Endothelial cell of hepatic sinusoid (primary cell): ENCODE results near the gene SMURF1.

Experiments used
- in situ Hi-C: cut with HindIII; loops from 2 replicates; pipeline ENCODE4 v1.10.0; 2017; ENCODE audit warnings: low sequenced_read_pairs

SMURF1 gene

DNA sequence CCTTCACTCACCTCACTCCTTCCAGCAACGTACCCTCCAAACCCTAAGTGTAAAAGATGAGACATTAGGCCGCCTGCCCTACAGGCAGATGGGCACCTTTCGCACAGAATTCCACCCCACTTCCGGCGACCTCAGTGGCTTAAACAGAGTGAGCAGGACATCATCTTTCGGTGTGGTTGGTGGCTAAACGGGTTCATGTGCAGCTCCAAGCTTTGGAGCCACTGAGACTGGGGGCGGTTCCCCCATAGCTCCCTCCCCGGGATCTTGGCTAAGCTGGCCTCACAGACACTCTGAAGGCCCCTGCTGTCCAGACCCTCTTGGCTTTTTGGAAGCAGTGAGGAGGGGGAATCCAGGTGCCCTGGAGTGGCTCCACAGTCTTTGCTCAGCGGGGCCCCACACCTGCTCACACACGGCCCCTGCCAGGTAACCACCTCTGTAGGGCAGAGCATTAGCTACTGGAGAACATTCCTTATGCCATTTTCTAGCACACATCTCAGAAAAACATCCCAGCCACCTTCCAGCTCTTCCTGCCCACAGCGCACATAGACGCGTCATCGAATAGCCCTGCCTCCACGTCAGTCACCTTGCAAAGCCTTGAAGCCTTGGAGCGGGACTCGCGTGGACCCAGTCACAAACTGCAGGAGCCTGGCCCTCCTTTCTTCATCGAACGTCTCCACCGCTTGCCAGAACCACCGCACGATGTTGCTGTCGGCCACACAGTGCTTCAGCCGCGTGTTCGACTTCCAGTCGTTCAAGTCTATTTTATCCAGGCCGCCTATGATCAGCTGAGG lies 108.8 kb downstream of the SMURF1 start:
- in situ Hi-C loops, result no loop called here

DNA sequence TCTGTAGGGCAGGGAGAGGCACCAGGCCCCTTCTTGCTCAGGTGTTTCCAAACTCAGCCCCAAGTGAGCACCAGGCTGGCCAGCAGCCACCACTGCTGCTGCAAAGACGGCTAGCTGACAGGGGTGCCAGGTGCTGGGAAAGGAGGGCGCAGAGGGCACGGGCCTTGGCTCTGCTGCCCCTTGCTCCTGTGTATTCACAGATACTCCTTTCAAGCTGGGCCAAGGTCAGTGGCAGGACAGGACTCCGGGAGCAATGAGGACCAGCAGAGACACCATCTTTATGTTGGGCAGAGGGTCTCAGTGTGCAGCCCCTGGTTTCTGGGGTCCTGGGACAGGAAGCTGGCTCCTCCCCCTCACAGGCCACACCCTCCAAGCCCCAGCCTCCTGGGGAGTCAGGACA lies 110.1 kb downstream of the SMURF1 start:
- in situ Hi-C loops, result no loop called here

DNA sequence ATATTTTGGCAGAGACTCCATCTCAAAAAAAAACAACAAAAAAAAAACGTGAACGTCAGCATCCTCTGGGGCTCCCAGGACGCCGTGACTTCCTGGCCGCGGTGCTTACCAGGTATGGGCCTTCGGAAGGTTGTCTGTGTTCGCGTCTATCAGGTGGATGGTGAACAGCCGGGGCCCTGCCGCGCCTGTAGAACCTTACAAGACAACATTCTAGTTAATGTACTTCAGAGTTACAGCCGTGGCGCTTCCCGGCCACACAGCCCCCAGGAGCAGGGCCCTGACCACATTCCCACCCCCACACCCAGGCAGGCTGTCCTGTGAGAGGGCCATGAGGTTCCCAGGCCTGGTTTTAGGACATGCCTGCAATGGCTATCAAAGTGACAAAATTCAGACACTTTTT lies 111.0 kb downstream of the SMURF1 start:
- in situ Hi-C loops, result no loop called here

DNA sequence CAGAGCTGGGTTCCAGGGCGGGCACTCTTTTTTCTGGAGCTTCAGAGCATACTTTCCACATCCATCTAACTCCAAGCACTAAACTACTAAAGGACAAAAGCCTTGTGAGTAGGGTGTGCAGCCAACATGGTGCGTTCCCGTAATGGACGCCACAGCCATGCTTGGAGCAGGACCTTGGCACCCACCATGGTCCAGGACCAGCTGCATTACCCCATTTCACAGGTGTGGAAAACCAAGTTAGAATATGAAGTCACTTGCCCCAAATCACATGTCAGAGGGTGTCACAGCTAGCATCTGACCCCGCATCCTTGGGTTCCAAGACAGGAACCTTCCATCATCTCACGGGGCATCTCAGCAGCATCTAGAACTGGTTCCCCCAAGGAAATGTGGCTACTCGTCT lies 112.4 kb downstream of the SMURF1 start:
- in situ Hi-C loops, result no loop called here

DNA sequence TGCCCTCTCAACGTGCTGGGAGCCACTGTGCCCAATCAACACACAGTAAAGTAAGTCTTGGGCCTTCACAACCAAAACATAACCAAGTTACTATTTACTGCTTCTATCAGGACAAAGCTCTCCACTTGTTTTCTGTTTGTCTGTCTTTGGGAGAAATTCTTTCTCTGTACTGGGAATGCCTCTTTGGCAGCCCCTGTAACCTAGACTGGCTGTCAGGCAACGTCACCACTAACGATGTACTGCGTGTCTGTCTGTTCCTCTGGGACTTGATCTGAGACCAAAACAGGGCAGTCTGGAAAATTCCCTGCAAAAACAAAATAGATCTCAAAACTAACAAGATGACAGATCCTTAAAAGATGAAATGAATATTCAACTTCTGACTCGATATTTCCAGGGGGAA lies 113.0 kb downstream of the SMURF1 start:
- in situ Hi-C loops, result no loop called here

DNA sequence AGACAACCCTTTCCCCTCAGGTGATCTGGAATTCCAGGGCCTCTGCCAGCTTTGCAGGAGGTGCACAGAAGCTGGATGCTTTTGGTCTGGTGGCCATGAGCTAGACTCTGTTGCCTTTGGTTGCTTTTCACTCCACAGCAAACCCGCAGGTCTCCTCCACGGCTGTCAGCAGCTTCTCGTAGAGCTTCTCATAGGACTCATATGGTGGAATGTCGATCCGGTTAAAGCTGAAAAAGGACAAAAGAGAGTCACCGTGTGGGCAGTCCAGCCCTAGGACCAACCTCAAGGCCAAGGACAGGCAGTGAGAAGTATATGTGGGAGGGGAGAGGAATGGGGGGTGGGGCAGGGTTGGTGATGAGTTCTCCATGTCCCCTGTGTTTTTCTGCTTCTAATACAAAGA lies 113.5 kb downstream of the SMURF1 start:
- in situ Hi-C loops, result no loop called here

DNA sequence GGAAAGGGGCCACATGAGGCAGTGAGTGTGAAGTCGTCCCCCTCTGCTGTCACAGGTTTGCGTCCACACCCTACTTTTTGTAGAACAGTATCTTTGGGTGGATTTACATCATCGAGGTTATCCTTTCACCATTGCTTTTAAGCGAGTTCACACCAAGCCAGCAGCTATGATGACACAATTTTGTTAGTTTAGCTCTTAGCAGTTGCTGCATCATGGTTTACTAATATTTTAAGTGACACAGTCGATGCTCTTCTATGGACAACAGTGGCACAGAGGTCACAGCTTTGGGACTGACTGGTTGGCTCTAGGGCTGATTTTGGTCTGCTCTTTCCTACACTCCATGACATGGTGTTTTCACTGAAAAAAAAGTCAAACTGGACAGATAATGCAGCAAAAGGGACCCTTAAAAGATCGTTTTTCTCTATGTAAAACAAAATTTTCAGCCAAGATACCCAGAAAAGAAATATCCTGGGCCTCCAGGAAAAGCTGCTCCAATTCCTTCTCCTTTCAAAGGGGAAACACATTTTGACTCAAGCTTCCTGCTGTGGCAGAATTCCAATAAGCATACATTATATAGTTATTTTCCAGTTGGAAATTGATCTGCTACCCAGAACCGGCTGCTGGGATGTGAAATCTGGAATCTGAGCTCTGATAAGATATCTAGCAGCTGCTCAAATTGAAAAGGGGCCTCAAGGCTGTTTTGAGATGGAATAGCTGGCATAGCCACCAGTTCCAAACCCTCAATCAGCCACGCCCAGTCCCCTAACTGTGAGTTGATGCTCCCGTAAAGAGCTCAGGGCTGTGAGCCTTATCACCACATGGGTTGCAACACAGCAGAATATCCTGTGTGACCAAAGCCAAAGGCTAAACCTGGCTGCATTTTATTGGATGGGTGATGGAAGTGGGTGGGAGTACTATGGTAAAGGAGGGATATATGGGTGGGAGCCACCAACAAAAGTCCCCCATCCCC lies 114.2 kb downstream of the SMURF1 start:
- in situ Hi-C loops, result no loop called here

DNA sequence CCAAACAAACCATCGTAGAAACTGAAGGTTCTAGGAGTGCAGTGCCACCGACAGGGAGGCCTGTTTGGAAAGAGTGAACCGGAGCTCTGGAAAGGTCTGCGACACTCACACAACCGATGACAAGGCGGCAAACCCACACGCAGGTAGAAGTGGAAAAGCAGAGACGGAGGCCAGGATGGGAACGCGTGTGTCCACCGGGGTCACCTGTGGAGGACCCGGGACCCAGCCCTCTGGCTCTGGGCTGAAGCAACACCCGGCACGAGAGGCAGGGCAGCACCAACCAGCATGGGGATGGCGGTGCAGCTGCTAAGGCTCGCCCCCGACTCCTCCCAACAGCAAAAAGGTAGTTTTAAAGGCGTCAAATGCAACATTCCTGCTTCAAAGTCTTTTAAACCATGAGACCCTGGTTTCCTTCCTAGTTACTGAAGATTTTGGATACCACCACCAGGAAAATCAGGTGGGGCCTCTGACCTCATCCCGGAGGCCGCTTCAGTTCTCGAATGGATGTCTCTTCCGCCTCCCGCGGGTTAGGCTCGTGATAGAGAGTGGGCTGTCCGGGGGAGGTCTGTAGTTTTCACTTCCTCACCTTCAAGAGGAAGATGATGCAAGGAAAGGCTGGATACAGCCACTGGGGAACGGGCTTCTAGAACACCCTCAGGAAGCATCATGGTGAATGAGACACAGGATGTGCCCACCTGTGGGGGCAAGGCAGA lies 115.5 kb downstream of the SMURF1 start:
- in situ Hi-C loops, result no loop called here

DNA sequence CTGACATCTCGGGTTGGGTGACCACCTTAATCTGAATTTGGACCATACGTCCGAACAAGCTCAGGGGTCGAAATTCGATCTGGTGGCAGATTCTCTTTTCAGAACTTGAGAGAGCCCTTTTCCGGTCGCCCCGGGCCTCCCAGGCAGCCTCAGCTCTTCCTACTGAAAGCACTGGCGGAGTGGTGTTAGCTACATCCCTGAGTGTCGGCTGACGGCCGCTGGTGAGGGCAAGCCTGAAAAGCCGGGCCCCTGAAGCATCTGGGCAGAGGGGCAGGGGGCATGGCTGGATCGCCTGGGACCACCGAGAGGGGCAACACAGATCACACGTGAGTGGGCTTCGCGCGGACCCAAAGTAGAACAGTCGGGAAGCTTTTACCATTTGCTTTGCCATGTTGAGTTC lies 116.1 kb downstream of the SMURF1 start:
- in situ Hi-C loops, result no loop called here

DNA sequence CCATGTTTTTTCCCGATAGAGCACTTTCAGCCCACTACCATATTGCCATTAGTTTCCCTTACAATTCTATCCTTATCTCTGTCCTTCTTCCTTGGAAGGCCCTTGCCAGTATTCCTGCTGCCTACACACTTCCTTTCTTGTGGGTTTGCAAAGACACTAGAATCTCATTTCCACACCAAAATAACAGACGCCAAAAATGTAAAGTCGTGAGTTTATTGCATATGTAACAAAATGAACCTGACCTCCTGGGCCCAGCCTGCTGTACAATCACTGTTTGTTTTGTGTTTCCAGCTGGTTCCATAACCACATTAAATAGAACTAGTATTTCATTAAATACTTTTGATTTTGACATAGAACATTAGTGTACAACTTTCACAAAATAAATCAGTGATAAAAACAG lies 116.7 kb downstream of the SMURF1 start:
- in situ Hi-C loops, result no loop called here

DNA sequence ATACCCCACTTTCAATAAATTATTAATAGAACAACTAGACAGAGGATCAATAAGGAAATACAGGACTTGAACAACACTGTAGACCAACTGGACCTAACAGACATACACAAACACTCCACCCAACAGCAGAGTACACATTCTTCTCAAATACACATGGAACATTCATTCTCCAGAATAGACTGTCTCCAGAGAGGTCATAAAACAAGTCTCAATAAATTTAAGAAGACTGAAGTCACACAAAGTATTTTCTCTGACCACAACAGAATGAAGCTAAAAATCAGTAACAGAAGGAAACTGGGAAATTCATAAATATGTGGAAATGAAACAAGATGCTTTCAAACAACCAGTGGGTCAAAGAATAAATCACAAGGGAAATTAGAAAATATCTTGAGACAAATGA lies 119.8 kb downstream of the SMURF1 start:
- in situ Hi-C loops, result loop anchor here (25.0 kb wide), 1 partner anchor 288 kb away; no protein-coding TSS in a partner anchor

DNA sequence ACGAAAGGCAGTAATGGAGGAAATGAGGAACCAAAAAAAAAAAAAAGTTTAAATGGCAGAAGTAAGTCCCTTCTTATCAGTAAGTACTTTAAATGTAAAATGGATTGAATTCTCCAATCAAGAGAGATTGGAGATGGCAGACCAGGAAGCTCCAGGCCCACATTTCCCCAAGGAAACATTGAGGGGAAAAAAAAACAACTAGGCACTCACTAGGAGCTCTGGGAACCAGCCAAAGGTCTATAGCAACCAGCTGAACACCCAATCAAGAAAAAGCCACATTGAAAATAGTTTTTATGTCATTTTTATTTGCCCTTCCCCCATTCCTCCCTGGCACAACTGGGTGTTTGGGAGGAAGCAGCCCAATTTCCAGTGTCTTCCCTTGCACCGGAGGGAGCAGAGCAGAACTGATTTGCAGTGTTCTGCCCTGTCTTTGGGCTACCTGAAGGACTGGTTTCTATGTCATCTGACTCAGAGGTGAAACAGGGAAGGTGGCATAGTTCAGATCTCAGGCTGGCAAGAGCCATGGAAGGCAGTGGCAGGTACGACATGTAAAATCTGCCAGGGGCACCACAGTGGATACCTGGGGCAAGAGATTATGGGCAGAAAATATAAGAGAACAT lies 121.9 kb downstream of the SMURF1 start:
- in situ Hi-C loops, result loop anchor here (25.0 kb wide), 1 partner anchor 290 kb away; no protein-coding TSS in a partner anchor

DNA sequence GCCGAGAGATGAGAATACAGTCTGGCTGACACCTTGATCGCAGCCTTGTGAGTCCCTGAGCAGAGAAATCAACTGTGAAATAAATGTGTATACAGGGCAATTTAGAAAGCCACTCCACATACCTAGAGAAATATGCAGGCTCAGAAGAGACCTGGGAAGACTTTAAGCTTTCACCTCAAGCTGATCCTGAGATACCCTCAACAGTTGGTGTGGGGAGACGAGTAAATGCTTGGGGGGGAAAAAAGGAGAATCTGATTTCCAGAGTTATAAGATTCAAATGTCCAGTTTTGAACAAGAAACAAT lies 123.5 kb downstream of the SMURF1 start:
- in situ Hi-C loops, result loop anchor here (25.0 kb wide), 1 partner anchor 292 kb away; no protein-coding TSS in a partner anchor

DNA sequence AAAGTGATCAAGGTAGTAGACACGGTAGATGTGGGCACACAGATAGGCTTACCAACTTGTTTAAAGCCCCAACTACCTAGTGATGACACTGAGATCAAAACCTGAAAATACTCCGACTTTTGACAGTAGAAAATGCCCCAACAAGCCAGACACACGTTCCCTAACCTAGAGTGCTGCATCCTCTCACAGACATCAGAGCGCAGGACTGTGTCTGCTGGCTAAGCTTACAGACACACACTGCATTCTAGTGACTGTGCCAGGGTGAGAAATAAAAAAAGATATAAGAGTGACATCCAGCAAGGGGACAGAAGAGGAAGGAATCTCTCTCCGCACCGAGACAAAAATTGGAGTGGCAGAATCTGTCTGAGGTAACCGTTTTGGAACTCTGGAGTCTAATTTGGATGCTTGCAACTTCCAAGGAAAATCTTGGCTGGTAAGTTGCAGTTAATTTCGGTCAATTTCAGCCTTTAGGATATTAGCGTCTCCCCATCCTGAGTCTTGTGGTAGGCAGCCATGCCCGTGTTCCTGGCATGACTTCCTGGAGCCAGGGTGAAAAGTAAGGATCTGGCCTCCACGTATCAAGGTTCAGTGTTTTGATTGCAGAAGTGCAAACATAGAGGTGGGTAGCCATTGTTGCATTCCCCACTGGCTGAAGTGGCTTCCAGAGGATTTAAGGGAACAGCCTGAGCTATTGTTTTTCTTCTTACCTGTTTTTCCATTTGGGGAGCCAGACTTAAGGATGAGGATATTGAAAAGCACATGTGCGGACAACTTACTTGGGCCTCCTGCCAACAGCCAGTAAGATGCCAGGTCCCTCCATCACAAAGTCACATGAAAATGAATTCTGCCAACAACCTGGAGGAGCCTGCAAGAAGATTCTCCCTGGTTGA lies 124.1 kb downstream of the SMURF1 start:
- in situ Hi-C loops, result loop anchor here (25.0 kb wide), 1 partner anchor 293 kb away; no protein-coding TSS in a partner anchor

DNA sequence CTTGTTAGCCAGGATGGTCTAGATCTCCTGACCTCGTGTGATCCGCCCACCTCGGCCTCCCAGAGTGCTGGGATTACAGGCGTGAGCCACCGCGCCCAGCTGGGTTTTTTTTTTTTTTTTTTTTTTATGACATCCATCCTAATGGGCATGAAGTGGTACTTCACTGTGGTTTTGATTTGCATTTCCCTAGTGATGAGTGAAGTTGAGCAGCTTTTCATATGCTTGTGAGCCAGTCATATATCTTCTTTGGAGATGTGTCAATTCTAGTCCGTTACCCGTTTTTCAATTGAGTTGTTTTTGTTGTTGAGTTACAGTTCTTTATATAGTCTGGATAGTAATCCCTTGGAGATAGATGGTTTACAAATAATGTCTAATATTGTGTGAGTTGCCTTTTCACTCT lies 127.7 kb downstream of the SMURF1 start:
- in situ Hi-C loops, result loop anchor here (25.0 kb wide), 1 partner anchor 296 kb away; no protein-coding TSS in a partner anchor

DNA sequence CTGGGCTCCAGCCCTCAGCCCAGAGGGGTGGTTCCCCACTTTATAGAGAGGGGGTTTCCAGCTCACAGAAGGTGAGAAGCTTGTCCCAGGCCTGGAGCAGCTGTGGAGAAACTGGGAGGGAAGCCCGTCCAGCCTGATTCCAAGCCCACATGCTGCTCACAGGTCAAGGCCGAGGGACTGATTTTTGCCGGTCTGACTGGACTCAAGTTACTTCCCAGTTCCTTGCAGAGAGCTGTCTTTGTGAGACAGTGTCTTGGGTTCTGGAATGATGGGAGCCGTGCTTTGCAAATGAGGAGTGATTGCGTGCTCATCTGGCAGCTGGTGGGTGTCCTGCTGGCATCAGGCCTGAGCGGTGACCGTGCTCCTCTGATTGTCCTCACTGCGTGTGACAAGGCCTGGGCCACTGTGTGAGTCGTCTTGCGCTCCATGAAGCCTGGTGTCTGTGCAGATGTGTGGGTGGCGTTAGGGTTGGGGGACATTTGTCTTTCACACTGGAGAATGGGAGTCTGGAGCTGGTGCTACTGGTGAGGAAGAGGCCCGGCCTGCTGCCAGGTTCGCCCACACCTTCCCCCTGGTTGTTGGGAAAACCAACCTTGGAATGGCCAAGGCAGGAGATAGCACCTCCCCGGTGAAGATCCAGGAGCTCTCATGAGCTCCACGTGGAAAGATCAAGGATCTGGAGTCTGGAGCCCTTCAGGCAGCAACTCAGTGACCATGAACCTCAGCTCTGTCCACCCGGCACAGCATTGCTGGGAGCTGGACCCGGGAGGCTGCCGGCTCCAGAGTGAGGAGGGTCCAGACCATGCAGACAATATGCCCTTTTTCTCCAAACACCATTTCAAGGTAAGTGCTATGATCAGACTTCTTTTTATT lies 129.6 kb downstream of the SMURF1 start:
- in situ Hi-C loops, result loop anchor here (25.0 kb wide), 1 partner anchor 298 kb away; no protein-coding TSS in a partner anchor

DNA sequence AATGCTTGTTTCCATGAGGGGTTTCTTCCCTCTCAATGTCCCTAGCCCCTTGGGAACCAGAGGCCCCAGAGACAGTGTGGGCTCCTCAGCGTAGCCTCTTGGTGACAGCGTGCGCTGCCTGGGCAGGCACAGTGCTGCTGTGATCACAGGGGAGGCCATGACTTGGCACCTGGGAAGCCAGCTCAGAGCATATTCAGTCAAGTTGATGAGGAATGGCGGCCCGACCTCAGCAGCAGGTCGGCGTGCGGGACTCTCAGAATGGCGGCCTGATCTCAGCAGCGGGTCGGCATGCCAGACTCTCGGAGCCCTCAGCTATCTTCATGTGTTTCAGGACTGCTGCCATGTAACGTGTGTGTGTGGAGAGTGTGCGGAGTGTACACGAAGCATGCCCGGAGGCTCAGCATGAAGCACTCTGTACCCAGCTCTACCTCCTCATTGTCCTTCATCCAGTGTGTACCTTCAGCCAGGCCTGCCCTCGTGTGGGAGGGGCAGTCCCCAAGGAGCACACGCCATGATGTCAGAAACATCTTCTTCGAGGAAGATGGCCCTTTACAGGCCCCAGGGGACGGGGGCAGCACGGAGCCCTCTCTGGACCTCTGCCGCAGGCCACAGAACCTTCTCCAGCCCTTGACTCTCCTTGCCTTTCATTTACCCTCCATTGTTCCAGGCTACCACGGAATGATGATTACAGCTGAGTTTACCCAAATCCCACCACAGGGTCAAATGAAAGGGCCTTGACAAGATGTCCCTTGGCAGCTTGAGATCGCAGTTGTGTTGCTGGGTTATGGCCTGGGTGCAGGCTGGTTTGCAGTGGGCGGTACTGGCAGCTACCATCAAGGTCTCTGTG lies 130.4 kb downstream of the SMURF1 start:
- in situ Hi-C loops, result loop anchor here (25.0 kb wide), 1 partner anchor 299 kb away; no protein-coding TSS in a partner anchor

DNA sequence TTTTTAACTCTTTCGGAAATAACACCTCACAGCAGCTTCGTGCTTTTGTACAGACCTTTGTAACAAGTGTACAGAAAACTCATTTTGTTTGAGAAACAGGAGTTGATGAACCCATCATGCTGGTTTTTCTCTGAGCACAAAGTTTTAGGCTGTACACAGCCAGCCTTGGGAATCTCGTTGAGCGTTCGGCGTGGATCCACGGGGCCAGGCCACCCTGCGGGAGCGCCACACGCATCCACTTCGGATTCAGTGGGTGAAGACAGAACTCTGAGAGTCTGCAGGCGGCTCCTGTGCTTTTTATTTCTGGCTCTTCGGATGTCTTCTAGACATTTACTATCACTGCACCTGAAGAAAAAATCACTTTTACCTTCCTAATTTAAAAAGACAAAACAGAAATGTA lies 131.2 kb downstream of the SMURF1 start:
- in situ Hi-C loops, result loop anchor here (25.0 kb wide), 1 partner anchor 300 kb away; no protein-coding TSS in a partner anchor
